HT1080 (cell line): ENCODE results near the gene PCGF2. TPM values are rescaled to one million over a fixed set of nuclear protein-coding genes. Genes with fewer than 3 reads are reported as not detected.

ENCODE experiments used
- DNase-seq: peaks from one replicate; pipeline ENCODE4 v3.0.0-alpha.2; 2015; ENCODE audit warnings: low read depth
- total RNA-seq: library from RNA; depleted of rRNA; stranded (reverse); fragments of >200 nt; shearing (Covaris generic); gene quantifications from 2 replicates; pipeline ENCODE4 v1.2.3, GENCODE V29; 2014

Gene PCGF2
- total RNA-seq, 1 experiment from 2014 or later: 14.3 TPM

DNA sequence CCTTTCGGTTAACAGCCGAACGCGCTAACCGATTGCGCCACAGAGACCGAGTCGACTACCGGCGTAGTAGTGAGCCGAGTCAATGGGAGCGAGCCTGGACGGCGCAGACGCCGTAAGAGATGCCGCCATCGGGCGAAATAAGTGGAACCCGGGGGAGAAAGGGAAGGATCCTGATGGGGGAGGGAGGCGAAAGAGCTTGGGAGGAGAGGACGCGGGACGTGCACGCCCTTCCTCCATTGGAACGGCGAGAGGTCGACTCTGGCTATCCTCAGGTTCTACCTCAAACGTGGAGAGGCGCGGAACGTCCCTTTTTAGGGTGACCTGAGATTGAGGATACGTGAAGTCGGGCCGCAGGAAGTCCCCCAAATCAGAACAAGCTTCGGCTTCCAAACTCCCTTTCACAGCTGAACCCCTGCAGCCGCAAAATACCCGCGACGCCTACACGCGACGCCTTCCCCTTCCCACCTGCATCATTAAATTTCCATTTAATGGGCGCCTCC is 3.7 kb upstream of the PCGF2 start:
- DNase-seq: peak; percentile 77

DNA sequence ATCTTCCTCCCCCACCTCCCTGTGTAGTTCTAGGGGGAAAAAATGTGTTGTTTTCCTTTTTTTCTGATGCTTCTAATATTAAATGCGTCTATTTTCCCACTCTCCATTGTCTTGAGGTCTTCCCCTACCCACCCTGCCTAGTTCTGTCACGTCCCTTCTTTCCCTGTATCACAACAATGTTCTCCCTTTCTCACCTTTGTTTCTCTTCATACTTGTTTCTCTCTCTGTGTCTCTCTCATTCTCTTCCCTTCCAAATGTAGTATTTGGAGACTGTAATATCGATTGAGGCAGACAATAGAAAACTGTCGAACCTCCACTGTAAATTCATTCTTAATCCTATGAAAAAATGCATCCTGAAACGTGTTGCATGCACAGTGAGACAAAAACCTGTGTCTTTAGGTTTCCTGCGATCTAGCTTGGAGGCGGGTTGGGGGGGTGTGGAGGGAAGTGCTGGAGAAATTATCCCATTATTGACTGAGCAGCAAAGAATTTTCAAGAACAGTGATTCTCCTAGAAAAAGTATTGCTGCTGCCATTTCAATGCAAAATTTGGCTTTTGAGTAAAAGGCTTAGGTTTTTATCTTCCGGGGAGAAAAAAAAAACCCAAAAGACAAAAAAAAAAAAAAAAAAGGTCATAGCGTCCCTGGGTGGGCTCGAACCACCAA is 3.1 kb upstream of the PCGF2 start:
- peak; percentile 46 for DNase-seq

DNA sequence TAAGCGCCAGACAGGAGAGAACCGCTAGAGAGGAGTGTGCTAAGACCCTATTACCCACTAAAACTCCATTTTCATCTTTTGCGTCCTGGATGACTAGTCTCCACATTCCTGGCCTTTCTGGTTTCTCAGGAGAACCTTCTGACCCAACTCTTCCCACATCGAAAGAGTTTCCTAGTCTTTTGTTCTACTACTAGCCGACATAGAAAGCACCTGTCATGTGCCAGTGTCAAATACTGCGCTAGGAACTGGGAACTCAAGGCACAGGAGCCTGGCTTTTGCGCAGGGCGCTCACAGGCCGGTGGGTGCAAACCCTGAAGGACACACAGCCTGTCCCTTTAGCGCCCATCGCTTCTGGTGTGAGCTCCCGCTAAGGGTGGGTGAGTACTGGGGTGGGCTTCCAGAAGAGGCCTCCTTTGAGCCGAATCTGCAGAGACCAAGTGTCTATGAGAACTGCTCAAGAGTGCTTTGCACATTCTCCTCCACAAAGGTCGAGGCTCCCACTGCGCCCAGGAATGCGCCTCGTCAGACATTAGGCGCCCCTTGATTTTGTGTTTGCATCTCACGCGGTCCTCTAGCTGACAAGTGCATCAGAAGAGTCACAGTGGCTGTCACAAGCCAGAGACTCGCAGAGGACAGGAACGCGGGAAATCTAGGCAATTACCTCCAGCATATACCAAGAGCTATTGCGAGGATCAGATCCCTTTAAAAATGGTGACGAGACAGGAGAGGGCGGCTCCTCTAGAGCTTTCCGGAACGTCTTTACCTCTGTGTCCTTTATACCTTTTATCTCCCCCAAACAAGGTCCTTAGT is 2.4 kb upstream of the PCGF2 start:
- no peak for DNase-seq

DNA sequence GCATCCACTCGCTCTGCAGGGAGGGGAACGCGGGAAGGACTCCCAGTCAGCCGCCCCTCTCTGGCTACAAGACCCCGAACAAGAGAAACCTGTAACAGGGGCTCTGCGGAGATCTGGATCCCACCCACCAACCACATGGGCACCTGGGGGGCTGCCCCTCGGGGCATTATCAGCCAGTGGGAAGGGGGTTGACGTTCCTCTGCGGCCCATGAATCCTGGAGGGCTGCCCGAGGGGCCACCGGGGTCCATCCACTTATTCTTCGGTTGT is 1.8 kb upstream of the PCGF2 start:
- DNase-seq: no peak

DNA sequence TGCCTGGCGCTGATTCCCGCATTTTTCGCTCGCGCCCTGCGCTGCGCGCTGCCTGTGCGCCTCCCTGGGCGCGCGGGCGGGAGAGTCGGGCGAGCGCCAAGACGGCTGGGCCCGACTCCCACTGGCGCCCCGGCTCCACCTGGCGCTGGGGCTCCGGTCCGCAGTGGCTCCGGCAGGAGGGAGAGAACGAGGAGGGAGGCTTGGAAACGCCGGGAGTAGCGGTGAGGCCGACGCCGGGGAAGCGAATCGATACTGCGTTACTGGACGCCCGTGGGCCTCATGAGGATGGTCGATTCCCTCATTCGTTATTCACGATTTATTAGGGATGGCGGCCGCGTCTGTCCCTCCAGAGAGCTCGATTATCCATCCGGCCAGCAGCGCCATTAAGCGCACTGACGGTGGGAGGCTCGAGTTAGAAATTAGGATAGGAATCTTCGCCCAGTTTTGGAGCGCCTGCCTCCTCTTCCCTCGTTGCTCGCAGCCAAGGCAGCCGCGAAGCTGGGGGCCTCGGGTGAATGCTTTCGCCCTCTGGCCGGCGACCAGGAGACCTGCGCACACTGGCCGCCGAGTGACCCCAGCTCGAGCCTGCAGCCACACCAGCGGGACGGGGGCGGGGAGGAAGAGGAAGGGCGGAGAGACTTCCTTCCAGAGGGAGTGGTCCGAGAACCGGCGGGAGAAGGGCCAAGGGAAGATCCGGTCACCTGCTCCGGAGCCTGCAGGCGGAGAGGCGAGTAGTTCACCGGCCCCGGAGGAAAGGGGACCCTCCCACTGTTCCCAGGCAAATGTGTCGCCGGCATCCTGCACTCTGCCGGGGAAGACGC is 1.3 kb upstream of the PCGF2 start:
- DNase-seq: peak; percentile 92

DNA sequence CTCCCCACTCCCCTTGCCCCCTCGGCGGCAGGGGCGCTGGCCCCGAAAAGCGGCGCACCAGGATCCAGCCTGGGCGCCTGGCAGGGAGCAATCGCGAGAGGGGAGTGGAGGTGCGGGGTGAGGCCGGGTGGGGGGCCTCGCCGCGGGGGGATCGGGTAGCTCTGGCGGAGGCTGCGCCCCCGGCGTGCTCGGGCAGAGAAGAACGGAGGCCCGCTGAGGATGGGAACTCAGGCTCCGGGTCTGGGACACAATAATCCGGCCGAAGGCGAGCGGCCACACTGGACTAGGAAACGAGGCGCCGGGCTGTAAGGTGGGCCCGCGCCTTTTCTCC is 721 bp upstream of the PCGF2 start:
- DNase-seq: no peak

DNA sequence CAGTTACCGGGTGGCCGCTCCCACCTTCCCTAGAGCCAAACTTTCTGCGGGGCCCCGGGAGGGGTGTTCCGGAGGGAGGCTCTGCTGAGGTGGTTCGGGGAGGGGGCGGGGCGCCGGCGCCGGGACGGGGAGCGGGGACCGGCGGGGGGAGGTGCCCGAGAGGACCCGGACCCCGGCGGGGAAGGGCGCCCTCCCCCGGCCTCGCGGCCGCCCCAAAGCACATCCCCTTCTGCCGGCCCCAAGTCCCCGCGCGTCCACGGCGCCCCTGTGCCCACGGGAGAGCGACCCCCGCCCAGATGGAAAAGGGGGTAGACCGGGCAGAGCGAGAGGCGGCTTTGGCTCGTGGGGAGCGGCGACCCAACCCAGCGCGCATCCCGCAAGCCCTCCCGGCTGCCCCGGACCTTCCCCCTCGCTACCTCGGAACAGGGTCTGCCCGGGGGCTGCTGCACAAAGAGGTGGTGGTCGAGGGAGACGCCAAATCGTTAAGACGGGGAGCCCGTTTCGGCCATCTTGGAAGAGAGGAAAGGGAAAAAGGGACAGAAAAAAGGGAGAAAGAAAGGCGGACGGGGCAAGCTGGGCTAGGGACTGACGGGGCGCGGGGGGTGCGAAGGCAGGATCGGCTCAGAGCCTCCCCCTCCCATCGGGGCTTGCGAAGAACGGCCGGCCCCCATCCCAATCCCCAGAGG is 530 bp downstream of the PCGF2 start:
- DNase-seq: no peak

DNA sequence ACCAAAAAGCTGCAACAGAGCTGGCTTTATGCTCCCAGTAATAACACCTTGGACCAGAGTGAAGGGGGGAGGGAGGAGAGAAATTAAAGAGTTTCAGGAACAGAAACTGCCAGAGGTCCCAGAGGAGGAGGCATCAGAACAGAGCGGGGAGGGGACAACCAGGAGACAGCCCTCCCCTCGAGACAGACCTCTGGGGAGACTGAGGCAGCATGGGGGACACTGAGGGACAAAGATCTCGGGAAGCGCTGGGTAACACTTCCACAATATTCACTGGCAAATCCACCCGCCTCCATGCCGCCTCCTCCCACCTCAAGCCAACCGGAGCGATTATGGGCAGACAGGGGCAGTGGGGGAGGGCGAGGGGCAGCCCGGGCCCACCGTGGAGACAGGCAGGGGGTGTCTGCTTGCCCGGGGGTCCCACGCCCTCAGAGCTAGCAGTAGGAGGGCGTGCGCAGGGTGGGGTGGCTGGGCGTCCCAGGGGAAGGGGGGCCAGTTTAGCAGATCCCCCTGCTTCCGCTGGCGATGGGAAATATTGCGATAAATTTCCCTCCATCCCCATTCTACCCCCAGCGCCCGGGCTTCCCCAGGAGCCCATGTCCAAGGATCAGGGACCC is 1.2 kb downstream of the PCGF2 start:
- no peak for DNase-seq

DNA sequence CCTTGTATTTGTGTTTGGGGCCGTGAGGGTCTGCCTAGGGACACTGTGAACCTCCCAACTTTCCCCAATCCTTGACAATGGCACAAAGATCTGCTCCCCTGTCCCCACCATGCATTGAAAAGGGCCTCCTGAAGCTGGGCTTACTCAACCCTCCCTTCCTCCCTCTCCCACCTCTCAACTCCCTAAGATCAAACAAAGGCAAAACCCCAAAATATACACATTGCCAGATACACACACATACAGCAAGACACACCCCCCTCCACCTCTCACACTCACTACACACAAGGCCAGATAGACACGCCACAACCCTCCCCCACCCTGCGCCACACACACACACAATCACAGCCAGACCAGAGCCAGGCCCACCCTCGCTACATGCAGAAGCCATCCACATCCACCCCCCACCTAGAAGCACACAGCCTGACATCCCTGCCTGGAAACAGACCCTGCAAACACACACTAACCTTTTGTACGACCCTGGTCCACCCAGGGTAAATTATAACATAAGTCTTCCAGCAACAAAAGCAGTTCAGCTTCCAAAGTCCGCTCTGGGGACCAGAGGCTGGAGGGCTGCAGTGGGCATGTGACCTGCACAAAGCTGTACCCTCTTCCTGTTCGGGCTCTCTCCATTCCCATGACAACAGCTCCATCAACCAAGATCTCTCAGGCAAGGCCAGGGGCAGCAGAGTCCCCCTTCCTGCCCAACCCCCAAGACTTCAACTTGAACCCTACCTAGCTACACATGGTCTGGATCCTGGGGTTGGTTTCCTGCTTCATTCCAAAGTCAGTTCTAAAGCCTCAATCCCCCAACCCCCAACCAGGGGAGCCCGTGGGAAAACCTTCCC is 1.9 kb downstream of the PCGF2 start:
- DNase-seq: no peak

DNA sequence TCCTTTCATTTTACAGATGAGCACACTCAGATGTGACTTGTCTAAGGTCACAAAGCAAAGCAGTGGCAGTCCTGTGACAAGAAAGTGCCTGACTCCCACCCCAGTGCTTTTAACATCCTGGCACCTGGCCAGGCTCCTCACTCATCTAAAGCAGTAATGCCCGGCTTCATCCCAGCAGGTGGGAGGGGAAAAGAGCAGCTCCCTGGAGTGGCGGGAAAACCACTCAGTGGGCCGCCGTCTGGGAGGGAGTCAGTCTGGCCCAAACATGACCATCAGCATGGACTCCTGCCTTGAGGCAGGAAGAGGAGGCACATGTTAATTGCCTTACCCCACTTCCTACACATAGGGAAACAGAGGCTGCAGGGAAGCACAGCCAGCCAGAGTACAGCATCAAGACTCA is 2.6 kb downstream of the PCGF2 start:
- no peak for DNase-seq

DNA sequence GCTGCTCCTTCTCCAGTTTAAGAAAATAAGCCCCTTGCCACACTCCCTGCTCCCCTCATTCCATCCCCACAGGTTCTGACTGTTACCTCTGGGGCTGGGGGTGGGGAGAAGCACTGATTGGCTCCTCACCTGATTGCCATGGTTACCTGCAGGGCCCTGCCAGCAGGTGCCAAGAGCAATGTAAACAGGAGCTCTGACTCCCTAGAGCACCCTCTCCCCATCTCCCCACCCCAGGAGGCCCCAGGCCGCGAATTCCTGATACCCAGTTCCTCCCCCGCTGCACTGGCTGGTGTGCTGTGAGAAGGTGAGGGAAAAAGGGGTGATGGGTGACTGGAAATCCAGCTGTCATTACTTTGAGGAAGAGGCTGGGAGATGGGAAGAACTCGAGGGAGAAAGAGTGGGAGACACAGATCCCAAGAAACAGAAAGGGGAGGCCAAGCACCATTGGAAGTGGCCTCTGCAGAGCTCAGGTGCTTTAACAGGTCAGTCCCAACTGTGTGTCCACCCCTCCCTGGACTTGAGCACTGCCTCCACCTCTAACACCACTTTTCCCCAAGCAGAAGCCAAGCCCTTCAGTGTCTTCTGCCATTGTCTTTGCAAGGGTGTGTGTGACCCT is 4.5 kb downstream of the PCGF2 start:
- no peak for DNase-seq

DNA sequence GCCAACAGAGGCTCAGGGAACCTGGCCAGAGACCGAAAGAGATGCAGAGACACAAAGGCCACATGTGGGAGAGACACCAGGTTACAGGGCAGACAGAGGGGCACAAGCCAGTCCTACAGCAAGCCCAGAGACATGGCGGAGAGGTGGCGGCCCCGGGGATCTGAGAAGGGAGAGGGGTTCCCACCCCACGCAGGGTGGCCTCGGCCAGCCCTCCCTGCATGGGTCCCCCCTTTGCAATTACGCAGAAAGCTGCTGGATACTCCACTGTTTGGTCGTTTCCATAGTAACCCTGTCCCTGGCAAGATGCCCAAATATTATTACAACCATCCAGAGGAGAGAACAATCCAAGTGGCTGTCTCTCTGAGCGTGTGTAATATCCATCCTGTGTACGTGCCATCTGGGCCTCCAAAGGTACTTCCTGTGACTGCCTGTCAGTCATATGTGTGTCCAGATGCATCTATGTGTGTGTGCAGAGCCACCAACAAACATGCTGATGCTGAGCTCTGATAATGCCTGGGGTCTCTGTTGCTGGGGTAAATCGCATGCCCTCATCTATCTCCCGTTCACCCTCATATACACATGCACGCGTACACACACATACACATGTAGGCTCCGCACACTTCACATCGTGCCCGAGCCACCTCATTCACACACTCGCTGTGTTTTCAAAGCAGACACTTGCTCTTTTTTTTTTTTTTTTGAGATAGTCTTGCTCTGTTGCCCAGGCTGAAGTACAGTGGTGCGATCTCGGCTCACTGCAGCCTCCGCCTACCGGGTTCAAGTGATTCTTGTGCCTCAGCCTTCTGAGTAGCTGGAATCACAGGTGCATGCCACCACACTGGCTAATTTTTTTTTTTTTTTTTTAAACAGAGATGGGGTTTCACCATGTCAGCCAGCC is 5.5 kb downstream of the PCGF2 start:
- DNase-seq: no peak

DNA sequence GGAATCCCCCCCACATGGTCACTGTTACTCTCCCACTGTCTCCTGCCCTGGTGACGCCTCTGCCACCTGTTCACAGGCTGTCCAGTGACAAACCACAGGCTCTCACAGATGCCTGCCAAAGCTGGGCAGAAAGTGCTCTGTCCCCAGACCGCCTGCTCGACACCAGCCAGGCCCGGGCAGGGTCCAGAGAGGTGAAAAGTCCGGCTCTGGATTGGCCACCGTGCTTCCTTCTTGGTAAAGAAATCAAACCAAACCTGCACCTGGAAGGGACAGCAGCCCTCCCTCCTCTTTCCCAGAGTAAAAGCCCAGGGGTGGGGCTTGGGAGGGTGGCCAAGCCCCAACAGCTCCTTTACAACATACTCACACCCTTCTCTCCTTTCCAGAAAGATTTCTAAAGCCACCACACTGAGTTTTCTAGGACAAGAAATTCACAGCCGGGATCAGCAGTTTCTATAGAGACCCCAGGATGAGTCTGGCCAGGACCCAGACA is 6.2 kb downstream of the PCGF2 start:
- DNase-seq: no peak

DNA sequence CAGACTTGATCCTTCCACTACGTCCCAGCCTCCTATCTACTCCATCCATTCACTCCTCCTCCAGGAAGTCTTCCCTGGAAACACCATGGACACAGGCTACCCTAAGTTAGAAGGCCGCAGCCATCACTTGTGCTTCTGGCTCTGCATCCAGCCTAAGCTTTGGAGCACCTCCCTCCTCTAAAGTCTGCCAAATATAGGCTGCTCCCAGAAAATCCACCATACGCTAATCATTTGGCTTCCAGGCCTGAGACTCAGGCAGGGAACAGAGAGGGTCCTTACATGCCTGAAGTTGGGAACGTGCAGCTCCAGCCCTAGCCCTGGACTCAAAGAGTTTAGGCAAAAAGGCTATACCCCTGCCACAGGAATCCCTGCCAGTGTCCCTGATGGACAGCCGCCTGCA is 6.7 kb downstream of the PCGF2 start:
- no peak for DNase-seq

DNA sequence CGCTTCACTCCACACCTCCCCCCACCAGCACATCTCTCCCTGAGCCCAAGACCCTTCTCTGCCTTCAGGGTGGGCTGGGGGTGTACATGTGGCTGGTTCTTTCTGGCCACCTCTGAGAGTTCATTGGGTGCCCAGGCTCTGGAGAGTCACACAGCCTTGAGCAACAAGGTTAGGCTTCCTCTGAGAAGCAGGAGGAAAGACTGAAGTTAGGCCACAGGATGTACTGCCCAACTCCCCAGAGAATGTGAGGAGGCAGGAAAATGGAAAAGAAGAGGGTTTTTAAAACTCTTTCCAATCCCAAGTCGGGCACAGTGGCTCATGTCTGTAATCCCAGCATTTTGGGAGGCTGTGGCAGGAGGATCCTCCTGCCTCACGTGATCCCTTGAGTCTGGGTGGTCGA is 7.3 kb downstream of the PCGF2 start:
- DNase-seq: no peak

DNA sequence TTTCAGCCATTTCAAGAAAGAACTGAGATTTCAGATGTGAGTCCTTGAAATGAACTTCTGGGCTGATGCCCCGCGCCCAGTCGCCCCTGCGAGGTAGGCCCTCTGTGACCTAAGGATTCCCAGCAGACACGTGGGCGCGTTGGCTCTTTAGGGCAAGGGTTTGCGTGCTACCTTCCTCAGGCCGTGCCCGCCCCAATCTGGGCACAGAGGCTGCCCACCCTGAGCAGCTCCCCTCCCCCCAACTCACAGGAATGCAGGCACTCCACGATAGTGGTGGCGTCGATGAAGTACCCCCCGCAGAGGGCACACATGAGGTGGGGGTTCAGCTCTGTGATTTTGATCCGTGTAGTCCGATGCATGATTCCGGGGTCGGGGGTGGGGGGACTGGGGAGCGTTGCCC is 8.1 kb downstream of the PCGF2 start:
- DNase-seq: no peak

DNA sequence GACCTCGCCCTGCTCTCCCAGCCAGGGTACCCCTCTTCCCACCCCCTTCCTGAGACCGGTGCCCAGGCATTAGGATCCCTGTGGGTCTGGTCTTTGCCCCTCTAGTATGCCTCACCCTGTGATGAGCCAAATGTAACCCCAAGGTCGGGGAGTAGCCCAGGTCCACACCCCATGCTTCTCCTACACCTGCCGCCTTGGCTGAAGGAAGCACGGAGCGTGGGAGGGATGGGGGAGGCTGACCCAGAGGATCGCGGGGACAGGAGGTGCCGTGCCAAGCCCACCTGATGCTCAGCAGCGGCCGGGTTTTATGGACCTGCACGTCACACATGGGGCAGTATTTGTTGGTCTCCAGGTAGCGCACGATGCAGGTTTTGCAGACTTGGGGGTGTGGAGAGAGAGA is 8.8 kb downstream of the PCGF2 start:
- no peak for DNase-seq

DNA sequence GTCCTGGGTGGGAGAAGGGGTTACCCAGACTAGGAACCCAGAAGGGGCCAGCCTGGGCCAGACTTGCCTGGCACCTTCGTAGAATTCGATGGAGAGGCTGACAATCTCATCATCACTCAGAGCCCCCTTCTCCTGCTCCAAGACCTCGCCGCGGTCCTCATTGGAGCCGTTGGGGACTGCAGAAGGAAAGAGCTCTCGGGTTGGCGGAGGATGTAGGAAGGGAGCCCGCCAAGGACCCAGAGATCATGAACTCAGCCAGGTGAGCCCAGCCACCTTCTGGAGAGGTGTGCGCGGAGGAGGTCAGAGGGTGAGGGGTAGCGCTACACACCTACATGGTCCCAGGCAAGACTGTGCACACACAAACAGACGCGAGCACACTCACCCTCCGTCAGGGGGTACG is 9.4 kb downstream of the PCGF2 start:
- DNase-seq: no peak
